Endothelial cell of umbilical vein (primary cell): ENCODE measurements around the gene COL19A1. TPM values are rescaled to one million over a fixed set of nuclear protein-coding genes. Genes with fewer than 3 reads are reported as not detected.

Source experiments
- BruUV-seq: library from RNA; stranded (reverse); fragments of 400-500 nt; replicated peaks from 2 replicates; lab custom pipeline; 2021; lab: Mats Ljungman, UMichigan
- CTCF ChIA-PET: fragments of 300-600, 350-600 bp; sonication (Branson Sonifier 250); formaldehyde crosslinking; loops from one replicate; lab custom pipeline; 2021; ENCODE audit warnings: antibody characterized with exemption, inconsistent platforms; lab: Charles Lee
- POLR2A ChIA-PET: fragments of 300-600, 350-600 bp; sonication (Branson Sonifier 250); formaldehyde crosslinking; loops from one replicate; lab custom pipeline; 2021; ENCODE audit warnings: antibody characterized with exemption, inconsistent platforms; lab: Charles Lee
- DNase-seq: peaks from one replicate; pipeline ENCODE4 v3.0.0-alpha.2; 2011; ENCODE audit warnings: low read depth, low spot score
- FAIRE-seq: peaks from 2 replicates; lab custom pipeline; 2011; peaks lifted over from hg19 to GRCh38; lab: Jason Lieb, UNC
- H2AFZ ChIP-seq: 2 replicates; pipeline ENCODE4 v1.6.0; 2012; ENCODE audit warnings: low read depth, low read length, control low read depth, inconsistent platforms
- H3K27ac ChIP-seq: 2 replicates; pipeline ENCODE4 v1.5.1; 2011; ENCODE audit warnings: low read depth, mild to moderate bottlenecking, control low read depth, low read length, moderate library complexity; ENCODE audit not compliant: insufficient read depth
- H3K27me3 ChIP-seq, 2 experiments: 2 replicates each; pipeline versions ENCODE4 v1.6.0 to v1.6.1; 2011; ENCODE audit warnings: low read length in 2 of 2, mixed read lengths in 1 of 2; ENCODE audit not compliant: control insufficient read depth in 2 of 2, insufficient read depth in 2 of 2
- H3K36me3 ChIP-seq, 2 experiments: 2 replicates in 1 of 2; 3 replicates in 1 of 2; pipeline ENCODE4 v1.5.1; 2011; ENCODE audit warnings: low read length in 2 of 2, mild to moderate bottlenecking in 1 of 2, moderate library complexity in 1 of 2; ENCODE audit not compliant: control insufficient read depth in 2 of 2, insufficient read depth in 2 of 2; ENCODE audit errors: extremely low read depth in 1 of 2
- H3K4me1 ChIP-seq: 3 replicates; pipeline ENCODE4 v1.5.1; 2011; ENCODE audit warnings: mild to moderate bottlenecking, low read length; ENCODE audit not compliant: control insufficient read depth, insufficient read depth; ENCODE audit errors: extremely low read depth
- H3K4me2 ChIP-seq: 2 replicates; pipeline ENCODE4 v1.6.1; 2011; ENCODE audit warnings: low read length, control low read depth, mixed read lengths; ENCODE audit not compliant: insufficient read depth
- H3K4me3 ChIP-seq, 3 experiments: fragments of 200-600 bp in 1 of 3; sonication (generic), shearing (Covaris generic) in 1 of 3; replicated peaks in 1 of 3; 2 replicates each; pipeline ENCODE4 v1.5.1; 2011 to 2016; ENCODE audit warnings: control low read depth in 3 of 3, low read length in 3 of 3, mild to moderate bottlenecking in 2 of 3, inconsistent platforms in 1 of 3, low read depth in 1 of 3, moderate library complexity in 1 of 3; ENCODE audit not compliant: insufficient read depth in 1 of 3
- H3K79me2 ChIP-seq: 2 replicates; pipeline ENCODE4 v1.6.0; 2012; ENCODE audit warnings: low read length, inconsistent platforms; ENCODE audit not compliant: control insufficient read depth, insufficient read depth
- H3K9ac ChIP-seq: replicated peaks from 2 replicates; pipeline ENCODE3; 2011; ENCODE audit warnings: low read length, control low read depth; ENCODE audit not compliant: insufficient read depth; ENCODE audit errors: extremely low read depth
- H3K9me1 ChIP-seq: replicated peaks from 3 replicates; pipeline ENCODE4 v1.6.0; 2011; ENCODE audit warnings: mild to moderate bottlenecking, low read length; ENCODE audit not compliant: control insufficient read depth, insufficient read depth; ENCODE audit errors: extremely low read depth
- H3K9me3 ChIP-seq: replicated peaks from 2 replicates; pipeline ENCODE4 v1.5.1; 2012; ENCODE audit warnings: low read length, inconsistent platforms; ENCODE audit not compliant: control insufficient read depth, insufficient read depth
- H4K20me1 ChIP-seq: replicated peaks from 2 replicates; pipeline ENCODE3; 2011; ENCODE audit warnings: mild to moderate bottlenecking, low read length; ENCODE audit not compliant: control insufficient read depth, insufficient read depth; ENCODE audit errors: extremely low read depth
- CTCF ChIP-seq, 2 donors: IDR thresholded peaks; 1 replicate in 1 of 2; 2 replicates in 1 of 2; pipeline ENCODE4 v1.5.1; 2011; ENCODE audit warnings: low read length in 2 of 2, mild to moderate bottlenecking in 2 of 2, moderate library complexity in 2 of 2, control low read depth in 1 of 2, inconsistent platforms in 1 of 2, low read depth in 1 of 2; ENCODE audit not compliant: insufficient read depth in 1 of 2; ENCODE audit errors: extremely low read depth in 1 of 2
- EZH2 ChIP-seq: IDR thresholded peaks from 2 replicates; pipeline ENCODE4 v1.6.1; 2012; ENCODE audit warnings: borderline replicate concordance, low read depth, mild to moderate bottlenecking, moderate library complexity, low read length, inconsistent platforms; ENCODE audit not compliant: severe bottlenecking
- FOS ChIP-seq: IDR thresholded peaks from 2 replicates; pipeline ENCODE4 v1.6.1; 2011; ENCODE audit warnings: mild to moderate bottlenecking, low read length, moderate library complexity, borderline replicate concordance; ENCODE audit not compliant: insufficient read depth
- GATA2 ChIP-seq: IDR thresholded peaks from 2 replicates; pipeline ENCODE4 v1.7.0; 2011; ENCODE audit warnings: low read depth, mild to moderate bottlenecking, moderate library complexity, mixed read lengths, low read length; ENCODE audit not compliant: insufficient read length, insufficient read depth
- JUN ChIP-seq: IDR thresholded peaks from 2 replicates; pipeline ENCODE4 v1.6.1; 2011; ENCODE audit warnings: borderline replicate concordance, low read depth; ENCODE audit not compliant: insufficient read length, insufficient read depth
- MYC ChIP-seq: IDR thresholded peaks from one replicate; pipeline ENCODE4 v1.6.1; 2011; ENCODE audit warnings: mild to moderate bottlenecking, low read depth, low read length
- POLR2A ChIP-seq: IDR thresholded peaks from 2 replicates; pipeline ENCODE4 v1.6.1; 2012; ENCODE audit warnings: low read depth, mild to moderate bottlenecking, control low read depth, low read length
- POLR2AphosphoS5 ChIP-seq: IDR thresholded peaks from 2 replicates; pipeline ENCODE4 v1.6.1; 2012; ENCODE audit warnings: low read depth, mild to moderate bottlenecking, control low read depth, low read length, moderate library complexity; ENCODE audit not compliant: insufficient read depth
- dilution Hi-C: fragments of 300-500 bp; cut with MboI; formaldehyde crosslinking; loops from one replicate; pipeline ENCODE4 v1.15.0; 2019; ENCODE audit warnings: low sequenced_read_pairs; ENCODE audit not compliant: extremely low pct_ligation_motif_present
- intact Hi-C: fragments of 100-400 bp; cut with micrococcal nuclease; formaldehyde crosslinking; loops from one replicate; pipeline ENCODE4 v1.10.0; 2022
- polyA plus RNA-seq, 4 experiments: library from polyadenylated mRNA; depleted of rRNA in 3 of 4; stranded (reverse) in 3 of 4; unstranded in 1 of 4; fragments of >200 nt; gene quantifications; 2 replicates each; pipeline versions ENCODE4 v1.2.1 to v1.2.3, GENCODE V29; 2011 to 2012; ENCODE audit warnings: missing spikeins in 1 of 4
- total RNA-seq: library from RNA; stranded (reverse); gene quantifications from 2 replicates; pipeline ENCODE4 v1.2.3, GENCODE V29; 2021
- TF ChIP-seq, protein P1 (sequence below): IDR thresholded peaks from 2 replicates; pipeline ENCODE4 v1.6.1; 2011; ENCODE audit not compliant: insufficient read depth, insufficient read length

Gene COL19A1
- total and polyA plus RNA-seq, 2 donors (not counting 3 experiments of a cell fraction or from before 2014, with no cell fraction given): not detected

GRCh38 chr6:70180183-70180900 is 314.0 kb downstream of the COL19A1 start:
- no peaks in the 10 kb centered on the region for H4K20me1 ChIP-seq
- H3K9ac ChIP-seq: no peak overlapping the region
- H3K27me3 ChIP-seq: no peaks in the 10 kb centered on the region
- no peaks in the 10 kb centered on the region for H3K4me1 ChIP-seq
- no peak overlapping the region for H3K4me2 ChIP-seq
- FAIRE-seq (no peak), DNase-seq (no peak)
- no peak overlapping the region for H3K27ac ChIP-seq
- dilution Hi-C loops: no loop called here
- no peaks in the 10 kb centered on the region for H3K9me1 ChIP-seq
- intact Hi-C loops: no loop called here
- H3K79me2 ChIP-seq: no peaks in the 10 kb centered on the region
- TF ChIP-seq FOS: no peak
- no peak for TF ChIP-seq MYC
- no peak for TF ChIP-seq JUN
- TF ChIP-seq POLR2A: no peak
- no peak for TF ChIP-seq POLR2AphosphoS5
- TF ChIP-seq GATA2: no peak
- no peak for TF ChIP-seq CTCF (IDR thresholded peaks at IDR 0.05; ENCODE audit: extremely low read depth in 1 of 2, insufficient read depth in 1 of 2, low read depth in 1 of 2, low read length in 2 of 2)
- TF ChIP-seq, protein P1, sequence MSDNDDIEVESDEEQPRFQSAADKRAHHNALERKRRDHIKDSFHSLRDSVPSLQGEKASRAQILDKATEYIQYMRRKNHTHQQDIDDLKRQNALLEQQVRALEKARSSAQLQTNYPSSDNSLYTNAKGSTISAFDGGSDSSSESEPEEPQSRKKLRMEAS: no peak
- no peak for TF ChIP-seq EZH2
- H3K9me3 ChIP-seq: no peaks in the 10 kb centered on the region
- no peak overlapping the region for H2AFZ ChIP-seq
- ChIA-PET POLR2A (no interaction called here), CTCF (no interaction called here)
- no peak overlapping the region for H3K4me3 ChIP-seq
- H3K36me3 ChIP-seq: no peaks in the 10 kb centered on the region
- BruUV-seq: no TSS peak
